BLaER1 treated with 17β-estradiol and CSF1 and Interleukin-3, amounts not matched to agents 10 nM and 100 nM (cell line): ENCODE measurements around the gene DDX41.

ENCODE experiments used
- H3K27ac ChIP-seq, 11 experiments: shearing (Covaris generic); formaldehyde crosslinking; 2 replicates each; pipeline ENCODE4 v1.8.1; 2022
- H3K27me3 ChIP-seq, 11 experiments: shearing (Covaris generic); formaldehyde crosslinking; 2 replicates each; pipeline ENCODE4 v1.8.1; 2022
- H3K36me3 ChIP-seq, 11 experiments: shearing (Covaris generic); formaldehyde crosslinking; 2 replicates each; pipeline ENCODE4 v1.8.1; 2022
- H3K4me1 ChIP-seq, 10 experiments: shearing (Covaris generic); formaldehyde crosslinking; 2 replicates each; pipeline ENCODE4 v1.8.1; 2022
- H3K4me2 ChIP-seq, 11 experiments: shearing (Covaris generic); formaldehyde crosslinking; 2 replicates each; pipeline ENCODE4 v1.8.1; 2022
- H3K4me3 ChIP-seq, 10 experiments: shearing (Covaris generic); formaldehyde crosslinking; 2 replicates each; pipeline ENCODE4 v1.8.1; 2022
- H3K9ac ChIP-seq, 11 experiments: shearing (Covaris generic); formaldehyde crosslinking; 2 replicates each; pipeline ENCODE4 v1.8.1; 2022
- H3K9me3 ChIP-seq, 11 experiments: shearing (Covaris generic); formaldehyde crosslinking; replicated peaks in 1 of 11; 2 replicates each; pipeline ENCODE4 v1.8.1; 2022
- H4K20me1 ChIP-seq, 11 experiments: shearing (Covaris generic); formaldehyde crosslinking; 2 replicates each; pipeline ENCODE4 v1.8.1; 2022
- Cebpa-rat ChIP-seq, 11 experiments: shearing (Covaris generic); IDR thresholded peaks; 2 replicates each; pipeline ENCODE4 v1.8.1; 2022

DDX41 gene

DNA sequence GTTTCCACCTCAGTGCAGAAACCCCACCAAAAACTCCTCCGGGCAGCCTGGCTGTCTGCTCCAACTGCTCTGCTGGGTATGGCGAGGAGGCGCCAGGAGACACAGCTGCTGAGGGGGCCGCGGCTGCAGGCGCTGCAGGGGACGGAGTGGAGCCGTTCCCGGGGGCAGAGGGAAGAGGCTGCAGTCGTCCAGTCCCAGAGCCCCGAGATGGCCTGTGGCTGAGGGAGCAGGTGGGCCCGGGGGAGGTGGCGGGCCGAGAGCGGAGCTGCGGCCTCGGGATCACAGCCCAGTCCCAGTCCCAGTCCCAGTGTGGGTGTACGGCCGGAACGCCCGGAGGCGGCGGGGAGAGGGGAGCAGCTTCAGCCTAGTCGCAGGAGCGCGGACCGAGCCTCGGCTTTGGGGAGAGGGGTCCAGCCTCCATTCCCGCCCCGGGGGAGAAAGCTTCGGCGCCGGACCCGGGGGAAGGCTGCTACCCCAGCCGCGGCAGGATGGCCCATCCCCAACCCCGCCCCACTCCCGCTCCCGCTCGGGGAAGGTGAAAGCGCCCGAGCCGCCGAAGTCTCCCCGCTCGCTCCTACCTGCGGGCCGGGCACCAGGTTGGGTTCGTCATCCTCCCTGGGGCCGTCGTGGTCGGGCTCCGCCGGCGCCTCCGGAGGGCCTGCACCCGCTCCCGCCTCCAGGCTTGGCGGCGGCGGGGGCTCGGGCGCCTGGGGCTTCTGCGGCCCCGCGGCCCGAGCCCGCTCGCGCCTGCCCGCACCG lies 37.1 kb upstream of the DDX41 start:
- no peak for TF ChIP-seq Cebpa-rat (IDR thresholded peaks at IDR 0.05)
- no peaks in the 10 kb centered on the region for H3K9me3 ChIP-seq
- peak overlapping the region; percentile 61 to 93 (median 90); a peak in 21 of 22 replicates for H3K27ac ChIP-seq

DNA sequence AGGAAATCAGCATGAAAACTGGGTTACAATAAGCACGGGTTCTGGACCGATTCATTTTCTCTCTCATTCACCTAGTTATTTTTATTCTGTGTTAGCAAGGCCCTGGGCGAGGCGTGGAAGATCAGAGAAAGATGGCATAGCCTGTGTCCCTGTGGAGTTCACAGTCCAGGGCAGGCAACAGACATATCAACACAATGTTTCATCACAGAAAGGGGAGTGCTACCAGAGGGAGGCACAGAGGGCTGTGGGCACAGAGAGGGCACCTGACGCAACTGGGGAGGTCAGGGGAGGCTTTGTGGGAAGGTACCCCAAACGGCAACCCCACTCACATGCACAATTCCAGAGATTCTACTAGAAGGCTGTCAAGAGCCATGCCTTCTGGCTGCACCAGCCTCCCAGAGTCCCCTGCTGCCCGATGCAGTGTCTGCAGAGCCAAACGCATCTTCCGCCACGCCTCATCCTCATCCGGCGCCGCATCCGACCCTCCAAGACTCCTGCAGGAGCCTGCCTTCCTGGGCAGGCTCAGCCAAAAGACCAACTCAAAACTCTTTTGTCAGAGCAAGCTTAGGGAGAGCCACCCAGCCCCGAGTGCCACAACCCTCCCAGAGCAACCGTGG lies 36.2 kb upstream of the DDX41 start:
- H3K9ac ChIP-seq = peak overlapping the region; percentile 89 to 97 (median 95)
- peak overlapping the region in 9 of 11 experiments; percentile 83 to 93 (median 90); a peak in 18 of 22 replicates for H3K27ac ChIP-seq
- peak overlapping the region; percentile 85 to 98 (median 96) for H3K4me2 ChIP-seq
- H3K27me3 ChIP-seq = no peaks in the 10 kb centered on the region
- 0 out of 22 replicates have a peak, but pooled peaks of 1 of the 11 experiments have one; percentile 18 for TF ChIP-seq Cebpa-rat (IDR thresholded peaks at IDR 0.05)
- H3K4me3 ChIP-seq = peak overlapping the region; percentile 89 to 99 (median 92)
- peaks cover 33 to 62% (median 58%) of the 10 kb centered on the region in 11 experiments; a peak in 21 of 22 replicates for H4K20me1 ChIP-seq
- H3K4me1 ChIP-seq = peaks cover 35 to 63% (median 51%) of the 10 kb centered on the region in 10 experiments
- H3K36me3 ChIP-seq = peaks cover 21 to 50% (median 44%) of the 10 kb centered on the region in 11 experiments; a peak in 21 of 22 replicates
- no peaks in the 10 kb centered on the region for H3K9me3 ChIP-seq

More for the DNA sequence above, 37.1 kb upstream of the DDX41 start:
- Histone ChIP-seq H3K9ac (peak overlapping the region; percentile 89 to 97 (median 95)), H3K36me3 (peaks cover 21 to 41% (median 36%) of the 10 kb centered on the region in 11 experiments; a peak in 21 of 22 replicates), H3K27me3 (no peaks in the 10 kb centered on the region), H3K4me2 (peak overlapping the region; percentile 85 to 98 (median 96)), H3K4me1 (peaks cover 35 to 54% (median 45%) of the 10 kb centered on the region in 10 experiments), H4K20me1 (peaks cover 30 to 53% (median 49%) of the 10 kb centered on the region in 11 experiments; a peak in 21 of 22 replicates), H3K4me3 (peak overlapping the region; percentile 89 to 99 (median 92))

DNA sequence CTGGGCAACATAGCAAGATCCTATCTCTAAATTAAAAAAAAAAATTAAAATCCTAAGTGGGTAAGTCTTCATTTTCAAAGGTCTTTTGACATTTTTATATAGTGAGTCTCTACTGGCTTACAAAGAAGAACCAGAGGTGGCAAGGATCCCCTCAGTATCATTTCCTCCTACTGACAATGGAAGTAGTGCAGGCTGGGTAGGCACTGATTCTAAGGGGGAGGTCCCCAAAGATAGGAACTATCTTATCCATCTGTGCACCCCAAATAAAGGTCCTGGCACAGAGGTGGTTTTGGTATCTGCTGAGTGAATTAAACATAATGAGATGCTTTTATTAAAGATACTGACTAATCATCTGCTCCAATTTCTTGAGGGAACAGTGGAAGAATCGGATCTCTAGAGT lies 33.4 kb upstream of the DDX41 start:
- Histone ChIP-seq H3K4me2 (peak overlapping the region in 7 of 11 experiments; percentile 0 to 39 (median 5); a peak in 7 of 22 replicates), H4K20me1 (peaks cover 41 to 90% (median 83%) of the 10 kb centered on the region in 11 experiments; a peak in 21 of 22 replicates), H3K27me3 (no peaks in the 10 kb centered on the region), H3K36me3 (peaks cover 21 to 72% (median 58%) of the 10 kb centered on the region in 11 experiments; a peak in 21 of 22 replicates), H3K27ac (no peak overlapping the region; a peak in 1 of 22 replicates), H3K9ac (no peak overlapping the region), H3K9me3 (no peaks in the 10 kb centered on the region), H3K4me3 (no peak overlapping the region), H3K4me1 (peaks cover 49 to 88% (median 73%) of the 10 kb centered on the region in 10 experiments)
- TF ChIP-seq Cebpa-rat (IDR thresholded peaks at IDR 0.05) = no peak

DNA sequence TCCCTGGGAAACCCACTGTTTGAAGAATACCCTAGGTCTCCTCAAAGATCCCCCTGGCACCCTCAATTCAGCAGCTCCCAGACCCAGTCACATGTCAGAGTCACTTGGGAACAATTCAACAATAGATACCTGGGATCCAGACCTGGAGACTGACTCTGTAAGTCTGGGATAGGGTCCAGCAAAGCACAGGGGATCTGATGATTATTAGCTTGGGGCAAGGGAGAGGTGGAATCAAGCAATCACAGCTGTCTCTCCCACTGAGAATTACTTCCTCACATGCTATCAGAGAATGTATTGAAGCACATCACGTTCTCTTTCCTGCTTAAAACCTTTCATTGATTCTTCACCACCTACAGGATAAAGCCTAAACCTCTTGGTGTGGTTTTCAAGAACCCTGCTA lies 31.7 kb upstream of the DDX41 start:
- H4K20me1 ChIP-seq = peaks cover 39 to 100% (median 94%) of the 10 kb centered on the region in 11 experiments
- no peak overlapping the region for H3K4me3 ChIP-seq
- H3K9ac ChIP-seq = peak overlapping the region in 3 of 11 experiments; percentile 4 to 9 (median 7); a peak in 3 of 22 replicates
- H3K36me3 ChIP-seq = peaks cover 28 to 87% (median 67%) of the 10 kb centered on the region in 11 experiments; a peak in 21 of 22 replicates
- peak overlapping the region in 9 of 11 experiments; percentile 0 to 48 (median 24); a peak in 10 of 22 replicates for H3K27ac ChIP-seq
- peaks cover 47 to 95% (median 82%) of the 10 kb centered on the region in 10 experiments for H3K4me1 ChIP-seq
- H3K4me2 ChIP-seq = peak overlapping the region in 6 of 11 experiments; percentile 13 to 76 (median 47); a peak in 12 of 22 replicates
- TF ChIP-seq Cebpa-rat (IDR thresholded peaks at IDR 0.05) = no peak
- no peaks in the 10 kb centered on the region for H3K27me3 ChIP-seq
- H3K9me3 ChIP-seq = no peaks in the 10 kb centered on the region

DNA sequence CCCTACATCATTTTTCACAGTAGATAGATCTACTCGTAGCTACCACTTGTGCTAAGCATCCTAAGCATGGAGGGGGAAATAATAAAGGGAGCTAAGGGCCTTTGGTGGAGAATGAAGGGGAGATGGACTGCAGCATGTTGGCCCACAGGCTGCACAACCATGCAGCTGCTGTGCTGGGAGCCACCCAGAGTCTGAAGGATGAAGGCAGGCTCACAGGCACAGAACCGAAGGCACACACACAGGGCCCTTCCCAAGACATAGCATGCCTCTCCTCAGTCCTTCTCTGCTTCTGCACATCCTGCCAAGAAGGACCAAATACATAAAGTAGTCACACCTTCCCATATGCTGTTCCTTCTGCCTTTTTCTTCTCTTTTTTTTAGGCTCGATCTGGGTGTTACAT lies 31.0 kb upstream of the DDX41 start:
- Histone ChIP-seq H3K4me1 (peaks cover 40 to 94% (median 75%) of the 10 kb centered on the region in 10 experiments), H3K9me3 (no peaks in the 10 kb centered on the region), H3K9ac (peak overlapping the region in 1 of 11 experiments; percentile 4; a peak in 2 of 22 replicates), H3K27ac (peak overlapping the region in 7 of 11 experiments; percentile 0 to 48 (median 10); a peak in 10 of 22 replicates), H4K20me1 (peaks cover 39 to 100% (median 94%) of the 10 kb centered on the region in 11 experiments), H3K4me3 (no peak overlapping the region), H3K27me3 (no peaks in the 10 kb centered on the region), H3K36me3 (peaks cover 33 to 93% (median 72%) of the 10 kb centered on the region in 11 experiments; a peak in 21 of 22 replicates), H3K4me2 (peak overlapping the region in 5 of 11 experiments; percentile 17 to 76 (median 67); a peak in 8 of 22 replicates)
- no peak for TF ChIP-seq Cebpa-rat (IDR thresholded peaks at IDR 0.05)

DNA sequence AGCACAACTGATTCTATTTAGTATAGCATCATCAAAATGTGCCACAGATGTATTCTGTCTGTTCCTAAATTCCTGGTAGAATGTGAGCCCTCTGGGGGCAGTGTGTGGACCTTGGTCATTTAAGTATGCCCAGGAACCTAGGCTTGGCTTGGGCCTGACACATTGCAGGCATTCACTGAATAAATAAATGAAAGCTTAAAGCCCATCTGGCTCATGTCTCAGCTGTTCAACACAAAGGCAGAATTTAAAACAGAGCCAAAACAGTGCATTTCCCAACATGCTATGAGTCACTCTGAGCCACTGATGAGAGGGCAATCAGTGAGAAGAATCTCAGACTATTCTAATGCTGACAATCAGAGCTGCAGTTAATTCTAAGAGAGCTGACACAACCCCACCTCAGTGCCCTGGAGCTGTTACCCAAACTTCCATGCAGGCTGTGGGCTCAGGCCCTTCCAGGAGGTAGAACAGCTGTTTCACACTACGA lies 29.5 kb upstream of the DDX41 start:
- H3K27ac ChIP-seq = peak overlapping the region; percentile 15 to 83 (median 75); a peak in 21 of 22 replicates

DNA sequence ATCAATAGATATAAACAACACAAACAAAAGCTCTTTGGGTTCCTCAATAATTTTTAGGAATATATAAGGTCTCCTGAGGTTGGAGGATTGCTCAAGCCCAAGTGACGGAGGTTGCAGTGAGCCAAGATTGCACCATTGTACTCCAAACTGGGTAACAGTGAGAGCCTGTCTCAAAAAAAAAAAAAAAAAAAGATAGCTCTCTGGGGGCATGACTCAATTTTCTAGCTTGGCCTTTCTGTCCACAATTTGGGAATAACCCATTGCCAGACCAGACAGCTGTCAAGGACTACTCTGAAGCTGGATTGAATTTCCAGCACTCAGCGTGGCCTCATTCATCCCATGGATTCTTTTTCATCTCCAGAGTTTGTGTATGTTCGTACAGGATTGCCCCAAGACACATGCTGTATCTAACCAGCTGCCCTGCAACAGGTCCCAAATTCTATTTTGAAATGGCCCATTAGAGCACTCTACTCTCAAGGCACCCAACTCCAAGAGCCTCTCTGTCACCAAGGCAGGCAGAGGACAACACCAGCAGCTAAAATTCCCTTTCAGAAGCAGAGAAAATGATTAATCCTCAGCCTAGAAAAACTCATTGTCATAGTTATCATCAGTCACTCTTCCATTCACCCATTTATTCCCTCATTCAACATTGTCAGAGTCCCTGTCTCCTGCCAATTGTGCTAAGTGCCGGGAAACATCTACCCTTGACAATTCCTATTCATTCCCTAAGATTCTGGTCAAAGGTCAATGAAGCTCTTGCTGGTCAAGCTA lies 28.9 kb upstream of the DDX41 start:
- Histone ChIP-seq H3K9ac (peak overlapping the region; percentile 40 to 67 (median 59); a peak in 19 of 22 replicates), H3K4me3 (peak overlapping the region in 2 of 10 experiments; percentile 3 to 6; a peak in 1 of 20 replicates)

More for the DNA sequence above, 29.5 kb upstream of the DDX41 start:
- peak overlapping the region; percentile 29 to 85 (median 71); a peak in 20 of 22 replicates for H3K4me2 ChIP-seq
- no peak overlapping the region for H3K4me3 ChIP-seq
- 0 out of 22 replicates have a peak, but pooled peaks of 2 of the 11 experiments have one; percentile 7 to 45 for TF ChIP-seq Cebpa-rat (IDR thresholded peaks at IDR 0.05)
- no peaks in the 10 kb centered on the region for H3K27me3 ChIP-seq
- peaks cover 27 to 92% (median 69%) of the 10 kb centered on the region in 11 experiments; a peak in 21 of 22 replicates for H3K36me3 ChIP-seq
- peak overlapping the region; percentile 40 to 67 (median 59); a peak in 19 of 22 replicates for H3K9ac ChIP-seq
- peaks cover 45 to 100% (median 92%) of the 10 kb centered on the region in 11 experiments for H4K20me1 ChIP-seq
- no peaks in the 10 kb centered on the region for H3K9me3 ChIP-seq
- peaks cover 29 to 81% (median 67%) of the 10 kb centered on the region in 10 experiments for H3K4me1 ChIP-seq

More for the DNA sequence above, 28.9 kb upstream of the DDX41 start:
- Histone ChIP-seq H3K27me3 (no peaks in the 10 kb centered on the region), H3K36me3 (peaks cover 22 to 91% (median 67%) of the 10 kb centered on the region in 11 experiments), H3K4me2 (peak overlapping the region; percentile 29 to 85 (median 71); a peak in 21 of 22 replicates), H4K20me1 (peaks cover 42 to 100% (median 92%) of the 10 kb centered on the region in 11 experiments), H3K27ac (peak overlapping the region; percentile 15 to 83 (median 75); a peak in 21 of 22 replicates), H3K9me3 (no peaks in the 10 kb centered on the region), H3K4me1 (peaks cover 27 to 76% (median 63%) of the 10 kb centered on the region in 10 experiments)
- peak in 10 of 11 experiments; percentile 32 to 83 (median 64); a peak in 13 of 22 replicates for TF ChIP-seq Cebpa-rat (IDR thresholded peaks at IDR 0.05)
